Measurements from ENCODE around the gene CCNC.

The CCNC gene, protein sequence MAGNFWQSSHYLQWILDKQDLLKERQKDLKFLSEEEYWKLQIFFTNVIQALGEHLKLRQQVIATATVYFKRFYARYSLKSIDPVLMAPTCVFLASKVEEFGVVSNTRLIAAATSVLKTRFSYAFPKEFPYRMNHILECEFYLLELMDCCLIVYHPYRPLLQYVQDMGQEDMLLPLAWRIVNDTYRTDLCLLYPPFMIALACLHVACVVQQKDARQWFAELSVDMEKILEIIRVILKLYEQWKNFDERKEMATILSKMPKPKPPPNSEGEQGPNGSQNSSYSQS

DNA sequence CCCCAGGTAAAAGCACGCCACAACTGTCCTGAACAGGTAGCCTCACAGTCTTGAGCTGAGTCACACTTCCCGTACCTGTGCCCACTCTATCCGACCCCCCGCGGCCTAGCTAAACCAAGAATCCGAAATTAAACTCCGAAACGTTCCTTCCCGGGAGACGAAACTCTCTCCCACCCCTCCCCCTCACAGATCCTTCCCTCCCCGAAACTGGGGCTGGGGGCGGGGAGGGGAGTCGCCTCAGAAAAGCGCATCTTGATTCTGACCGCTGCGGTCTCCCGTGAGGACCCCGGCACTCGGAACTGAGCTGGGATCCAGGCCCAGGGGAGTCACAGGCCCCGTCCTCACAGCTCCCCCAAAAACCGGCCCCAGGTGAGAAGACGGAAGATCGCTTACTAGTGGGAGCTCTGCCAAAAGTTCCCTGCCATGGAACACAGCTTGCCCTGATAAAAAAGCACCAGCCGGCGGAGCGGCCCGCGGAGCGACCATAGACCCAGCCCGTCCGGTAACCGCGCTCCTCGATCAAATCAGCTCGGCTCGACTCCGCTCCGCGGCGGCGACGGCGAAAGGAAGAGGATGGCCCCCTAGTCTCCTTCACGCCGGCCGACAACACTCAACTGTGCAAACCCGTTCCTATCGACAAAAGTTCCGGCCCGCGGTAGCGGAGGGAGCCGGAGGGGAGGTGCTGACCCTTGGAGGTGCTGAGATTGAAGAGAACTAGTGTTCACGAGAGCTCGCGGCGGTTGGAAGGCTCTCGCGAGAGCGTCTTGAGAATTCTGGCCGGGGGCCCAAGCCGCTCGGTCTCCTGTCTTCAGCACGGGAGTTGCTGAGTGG is at the start of gene CCNC:
TSS of gene CCNC (minus strand) at position 558 of the 831 bp plus-strand sequence. CDS start at position 425, 133 bp downstream.
- TF ChIP-seq, protein P1, sequence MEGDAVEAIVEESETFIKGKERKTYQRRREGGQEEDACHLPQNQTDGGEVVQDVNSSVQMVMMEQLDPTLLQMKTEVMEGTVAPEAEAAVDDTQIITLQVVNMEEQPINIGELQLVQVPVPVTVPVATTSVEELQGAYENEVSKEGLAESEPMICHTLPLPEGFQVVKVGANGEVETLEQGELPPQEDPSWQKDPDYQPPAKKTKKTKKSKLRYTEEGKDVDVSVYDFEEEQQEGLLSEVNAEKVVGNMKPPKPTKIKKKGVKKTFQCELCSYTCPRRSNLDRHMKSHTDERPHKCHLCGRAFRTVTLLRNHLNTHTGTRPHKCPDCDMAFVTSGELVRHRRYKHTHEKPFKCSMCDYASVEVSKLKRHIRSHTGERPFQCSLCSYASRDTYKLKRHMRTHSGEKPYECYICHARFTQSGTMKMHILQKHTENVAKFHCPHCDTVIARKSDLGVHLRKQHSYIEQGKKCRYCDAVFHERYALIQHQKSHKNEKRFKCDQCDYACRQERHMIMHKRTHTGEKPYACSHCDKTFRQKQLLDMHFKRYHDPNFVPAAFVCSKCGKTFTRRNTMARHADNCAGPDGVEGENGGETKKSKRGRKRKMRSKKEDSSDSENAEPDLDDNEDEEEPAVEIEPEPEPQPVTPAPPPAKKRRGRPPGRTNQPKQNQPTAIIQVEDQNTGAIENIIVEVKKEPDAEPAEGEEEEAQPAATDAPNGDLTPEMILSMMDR (IDR thresholded peaks at IDR 0.05; ENCODE audit: extremely low read depth, insufficient read depth, missing control alignments) = no peak
- DNase-seq (ENCODE audit: low spot score) = peak; percentile 84
- in situ Hi-C loops (cut with MboI; ENCODE audit: low pct_unique_long_range_greater_than_20kb, low sequenced_read_pairs, unreplicated experiment) = no loop called here

GRCh38 chr6:99617131-99617530 is 48.7 kb upstream of the CCNC start:
- TF ChIP-seq, protein P1 (IDR thresholded peaks at IDR 0.05; ENCODE audit: extremely low read depth, insufficient read depth, missing control alignments) = no peak
- in situ Hi-C loops (cut with MboI; ENCODE audit: low pct_unique_long_range_greater_than_20kb, low sequenced_read_pairs, unreplicated experiment) = loop anchor here (25.0 kb wide), 1 partner anchor 780 kb away; the partner anchor contains the start of gene POU3F2
- DNase-seq (ENCODE audit: low spot score) = no peak

- no peak for DNase-seq (ENCODE audit: low spot score)
- TF ChIP-seq, protein P1 (IDR thresholded peaks at IDR 0.05; ENCODE audit: extremely low read depth, insufficient read depth, missing control alignments) = no peak
- in situ Hi-C loops (cut with MboI; ENCODE audit: low pct_unique_long_range_greater_than_20kb, low sequenced_read_pairs, unreplicated experiment) = loop anchor here (25.0 kb wide), 1 partner anchor 777 kb away; the partner anchor contains the start of gene POU3F2
Observed at GRCh38 chr6:99614430-99615186, 46.1 kb upstream of the CCNC start.

- DNase-seq (ENCODE audit: low spot score) = peak; percentile 73
- TF ChIP-seq, protein P1 (IDR thresholded peaks at IDR 0.05; ENCODE audit: extremely low read depth, insufficient read depth, missing control alignments) = no peak
- in situ Hi-C loops (cut with MboI; ENCODE audit: low pct_unique_long_range_greater_than_20kb, low sequenced_read_pairs, unreplicated experiment) = loop anchor here (25.0 kb wide), 1 partner anchor 777 kb away; the partner anchor contains the start of gene POU3F2
Observed at GRCh38 chr6:99613705-99614429, 45.4 kb upstream of the CCNC start.

DNA sequence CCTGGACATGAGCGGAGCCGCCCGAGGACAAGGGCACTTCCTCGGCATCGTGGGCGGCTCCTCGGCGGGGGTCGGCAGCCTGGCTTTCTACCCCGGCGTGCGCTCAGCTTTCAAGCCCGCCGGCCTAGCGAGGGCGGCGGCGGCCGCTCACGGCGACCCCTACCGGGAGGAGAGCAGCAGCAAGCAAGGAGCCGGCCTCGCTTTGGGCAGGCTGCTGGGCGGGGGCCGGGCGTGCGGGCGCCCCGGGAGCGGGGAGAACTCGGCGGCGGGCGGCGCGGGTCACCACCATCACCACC is 44.9 kb upstream of the CCNC start:
- DNase-seq (ENCODE audit: low spot score) = peak; percentile 81
- in situ Hi-C loops (cut with MboI; ENCODE audit: low pct_unique_long_range_greater_than_20kb, low sequenced_read_pairs, unreplicated experiment) = loop anchor here (25.0 kb wide), 1 partner anchor 776 kb away; the partner anchor contains the start of gene POU3F2
- TF ChIP-seq, protein P1 (IDR thresholded peaks at IDR 0.05; ENCODE audit: extremely low read depth, insufficient read depth, missing control alignments) = peak; percentile 71

All from GM13977 (cell line).